H9 (cell line): ENCODE results near the gene ORMDL1. TPM values are rescaled to one million over a fixed set of nuclear protein-coding genes. Genes with fewer than 3 reads are reported as not detected.
A peak's percentile ranks its signal among the peaks of the same experiment; 100 is the strongest.

Experiments
- DNase-seq: peaks from one replicate; pipeline ENCODE4 v3.0.0-alpha.2; 2017
- H2AFZ ChIP-seq: one replicate; pipeline ENCODE4 v1.6.1; 2013; ENCODE audit warnings: mild to moderate bottlenecking, low read length, control low read depth, moderate library complexity
- H2AK5ac ChIP-seq: 2 replicates; pipeline ENCODE4 v1.6.1; 2013; ENCODE audit warnings: low read length, control low read depth, mixed read lengths; ENCODE audit not compliant: insufficient read length
- H2BK120ac ChIP-seq: one replicate; pipeline ENCODE4 v1.6.1; 2013; ENCODE audit warnings: low read depth, mild to moderate bottlenecking, low read length, control low read depth, inconsistent platforms; ENCODE audit not compliant: poor library complexity, severe bottlenecking
- H2BK12ac ChIP-seq: 2 replicates; pipeline ENCODE4 v1.6.1; 2013; ENCODE audit warnings: low read length, control low read depth, mixed read lengths, low read depth; ENCODE audit not compliant: insufficient read length
- H2BK15ac ChIP-seq: 2 replicates; pipeline ENCODE4 v1.6.1; 2013; ENCODE audit warnings: low read depth, low read length, control low read depth
- H2BK20ac ChIP-seq: one replicate; pipeline ENCODE4 v1.6.1; 2013; ENCODE audit warnings: low read depth, mild to moderate bottlenecking, low read length, control low read depth, inconsistent platforms; ENCODE audit not compliant: poor library complexity, severe bottlenecking
- H2BK5ac ChIP-seq: 2 replicates; pipeline ENCODE4 v1.6.1; 2013; ENCODE audit warnings: low read length, control low read depth, mixed read lengths; ENCODE audit not compliant: insufficient read length
- H3K14ac ChIP-seq: 2 replicates; pipeline ENCODE4 v1.6.1; 2013; ENCODE audit warnings: low read length, control low read depth; ENCODE audit not compliant: insufficient read depth
- H3K18ac ChIP-seq: 2 replicates; pipeline ENCODE4 v1.6.1; 2013; ENCODE audit warnings: low read depth, mild to moderate bottlenecking, mixed read lengths, low read length, control low read depth; ENCODE audit not compliant: insufficient read length
- H3K23ac ChIP-seq: 2 replicates; pipeline ENCODE4 v1.6.1; 2013; ENCODE audit warnings: low read length, control low read depth, mixed read lengths, low read depth; ENCODE audit not compliant: insufficient read length
- H3K23me2 ChIP-seq: 2 replicates; pipeline ENCODE4 v1.6.1; 2013; ENCODE audit warnings: low read depth, mild to moderate bottlenecking, mixed read lengths, low read length, control low read depth; ENCODE audit not compliant: insufficient read length, poor library complexity, severe bottlenecking
- H3K27ac ChIP-seq: 2 replicates; pipeline ENCODE4 v1.5.1; 2013; ENCODE audit warnings: low read length, control low read depth, mixed read lengths, low read depth; ENCODE audit not compliant: insufficient read length
- H3K27me3 ChIP-seq: 2 replicates; pipeline ENCODE4 v1.6.1; 2013; ENCODE audit warnings: low read length, control low read depth, inconsistent platforms; ENCODE audit not compliant: insufficient read depth
- H3K4ac ChIP-seq: 2 replicates; pipeline ENCODE4 v1.6.1; 2013; ENCODE audit warnings: low read depth, mild to moderate bottlenecking, control low read depth, inconsistent platforms, low read length, moderate library complexity
- H3K4me1 ChIP-seq: 2 replicates; pipeline ENCODE4 v1.6.1; 2013; ENCODE audit warnings: low read length, control low read depth, inconsistent platforms; ENCODE audit not compliant: insufficient read depth
- H3K4me2 ChIP-seq: 2 replicates; pipeline ENCODE4 v1.6.1; 2013; ENCODE audit warnings: low read length, control low read depth, mixed read lengths; ENCODE audit not compliant: insufficient read length, insufficient read depth
- H3K56ac ChIP-seq: 2 replicates; pipeline ENCODE4 v1.6.1; 2013; ENCODE audit warnings: low read depth, mild to moderate bottlenecking, mixed read lengths, low read length, control low read depth; ENCODE audit not compliant: insufficient read length
- H3K79me1 ChIP-seq: 2 replicates; pipeline ENCODE4 v1.6.1; 2013; ENCODE audit warnings: low read depth, mild to moderate bottlenecking, moderate library complexity, low read length, control low read depth, inconsistent platforms; ENCODE audit not compliant: insufficient read depth, poor library complexity, severe bottlenecking
- H3K79me2 ChIP-seq: 2 replicates; pipeline ENCODE4 v1.6.1; 2013; ENCODE audit warnings: low read length, control low read depth, inconsistent platforms; ENCODE audit not compliant: insufficient read depth
- H3K9ac ChIP-seq: 2 replicates; pipeline ENCODE4 v1.6.1; 2013; ENCODE audit warnings: low read length, control low read depth, mixed read lengths; ENCODE audit not compliant: insufficient read length; ENCODE audit errors: extremely low read depth
- H3K9me3 ChIP-seq: one replicate; pipeline ENCODE4 v1.6.1; 2013; ENCODE audit warnings: low read depth, low read length, inconsistent platforms; ENCODE audit not compliant: control insufficient read depth
- H3T11ph ChIP-seq: one replicate; pipeline ENCODE4 v1.6.1; 2013; ENCODE audit warnings: mild to moderate bottlenecking, low read length, control low read depth, inconsistent platforms
- H4K20me1 ChIP-seq: one replicate; pipeline ENCODE4 v1.6.1; 2013; ENCODE audit not compliant: control insufficient read depth, insufficient read length, insufficient read depth
- H4K5ac ChIP-seq: 2 replicates; pipeline ENCODE4 v1.6.1; 2013; ENCODE audit warnings: low read depth, mild to moderate bottlenecking, mixed read lengths, low read length, control low read depth; ENCODE audit not compliant: insufficient read length
- H4K8ac ChIP-seq: replicated peaks from 2 replicates; pipeline ENCODE4 v1.6.1; 2013; ENCODE audit warnings: low read length, control low read depth, mixed read lengths, low read depth; ENCODE audit not compliant: insufficient read length
- H4K91ac ChIP-seq: 2 replicates; pipeline ENCODE4 v1.6.1; 2013; ENCODE audit warnings: low read depth, mild to moderate bottlenecking, moderate library complexity, mixed read lengths, low read length, control low read depth; ENCODE audit not compliant: insufficient read length
- H3K27ac Mint-ChIP-seq, 3 experiments: 2 replicates in 2 of 3; 3 replicates in 1 of 3; pipeline ENCODE4 v1.8.0; 2020 to 2021; ENCODE audit warnings: mixed read lengths in 3 of 3, mild to moderate bottlenecking in 1 of 3, moderate library complexity in 1 of 3
- H3K27me3 Mint-ChIP-seq: 2 replicates; pipeline ENCODE4 v1.8.0; 2021; ENCODE audit warnings: low read depth, mild to moderate bottlenecking, moderate library complexity, mixed read lengths
- H3K36me3 Mint-ChIP-seq, 3 experiments: 2 replicates in 2 of 3; 3 replicates in 1 of 3; pipeline ENCODE4 v1.8.0; 2020 to 2021; ENCODE audit warnings: low read depth in 3 of 3, mixed read lengths in 3 of 3; ENCODE audit not compliant: insufficient read depth in 1 of 3
- H3K4me1 Mint-ChIP-seq, 2 experiments: 2 replicates each; pipeline ENCODE4 v1.8.0; 2020; ENCODE audit warnings: mixed read lengths in 2 of 2
- H3K4me3 Mint-ChIP-seq, 2 experiments: 2 replicates in 1 of 2; 3 replicates in 1 of 2; pipeline ENCODE4 v1.8.0; 2020 to 2021; ENCODE audit warnings: mild to moderate bottlenecking in 2 of 2, mixed read lengths in 2 of 2, moderate library complexity in 1 of 2
- H3K9me3 Mint-ChIP-seq, 2 experiments: 2 replicates in 1 of 2; 3 replicates in 1 of 2; pipeline ENCODE4 v1.8.0; 2020; ENCODE audit warnings: mild to moderate bottlenecking in 2 of 2, mixed read lengths in 2 of 2, moderate library complexity in 1 of 2
- CTCF ChIP-seq: fragments of 200-600 bp; sonication (generic); conservative IDR thresholded peaks from 3 replicates; pipeline ENCODE4 v1.8.0; 2021; ENCODE audit warnings: antibody characterized with exemption, mild to moderate bottlenecking
- WGBS: extraction: QIAGEN DNeasy Blood & Tissue Kit; methylation state at CpG from one replicate; pipeline ENCODE4 v1.1.7; 2013; ENCODE audit warnings: missing lambda C conversion rate, low lambda C conversion rate, mixed read lengths; ENCODE audit not compliant: insufficient read length; ENCODE audit errors: extremely low coverage; 5-methylcytosine and 5-hydroxymethylcytosine counted together
- total RNA-seq: library from RNA; stranded (reverse); gene quantifications from 2 replicates; pipeline ENCODE4 v1.2.1, GENCODE V29; 2021

ORMDL1 gene
- total RNA-seq, 1 experiment from 2014 or later: 59.7 TPM

DNA sequence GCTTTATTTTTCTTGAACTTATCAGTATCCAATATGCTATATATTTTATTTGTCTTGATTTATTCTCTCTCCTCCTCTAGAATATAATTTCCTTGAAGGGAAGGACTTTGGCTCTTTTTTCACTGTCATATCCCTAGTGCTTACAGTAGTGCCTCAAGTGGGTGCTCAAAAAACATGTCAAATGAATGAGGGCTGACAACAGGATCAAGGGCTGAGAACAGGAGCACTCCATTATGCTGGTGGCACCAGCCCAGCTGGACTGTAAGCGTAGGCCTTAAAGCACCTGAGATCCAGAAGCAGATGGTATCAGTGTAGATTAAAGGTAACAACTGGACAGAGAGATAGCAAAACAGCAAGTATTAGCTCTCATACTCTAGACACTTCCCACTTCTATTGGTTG is 46.4 kb upstream of the ORMDL1 start:
- H3K36me3 Mint-ChIP-seq: peaks cover 0 to 17% (median 9%) of the 10 kb centered on the region in 3 experiments; a peak in 4 of 7 replicates
- Histone ChIP-seq H2BK5ac (no peak overlapping the region), H3K27ac (no peak overlapping the region), H2BK12ac (no peak overlapping the region), H4K5ac (no peak overlapping the region), H4K8ac (no peak overlapping the region), H4K20me1 (no peaks in the 10 kb centered on the region), H3K56ac (no peak overlapping the region), H3K9ac (no peak overlapping the region), H3K23me2 (no peaks in the 10 kb centered on the region), H3K4me2 (no peak overlapping the region), H4K91ac (no peak overlapping the region), H3K14ac (no peak overlapping the region), H3K4me1 (no peaks in the 10 kb centered on the region), H2BK120ac (no peak overlapping the region), H2BK15ac (no peak overlapping the region), H3K9me3 (no peaks in the 10 kb centered on the region), H2BK20ac (no peak overlapping the region), H3K27me3 (no peaks in the 10 kb centered on the region), H3K18ac (no peak overlapping the region), H3K79me1 (no peaks in the 10 kb centered on the region), H3K23ac (no peak overlapping the region), H2AFZ (no peak overlapping the region), H2AK5ac (no peak overlapping the region), H3K4ac (no peak overlapping the region), H3K79me2 (no peaks in the 10 kb centered on the region), H3T11ph (no peak overlapping the region)
- WGBS: no CpG with 5 or more reads among the region's 1 CpG
- no peaks in the 10 kb centered on the region for H3K27me3 Mint-ChIP-seq
- no peaks in the 10 kb centered on the region for H3K9me3 Mint-ChIP-seq
- peaks cover 6 to 11% of the 10 kb centered on the region in 2 experiments for H3K4me1 Mint-ChIP-seq
- H3K27ac Mint-ChIP-seq: peak overlapping the region in 1 of 3 experiments; percentile 37; a peak in 2 of 7 replicates
- no peak for DNase-seq
- TF ChIP-seq CTCF: no peak
- no peak overlapping the region for H3K4me3 Mint-ChIP-seq
